GM18858 (cell line): ENCODE measurements around the gene TFAM.

Experiments
- ATAC-seq: cut with Tn5 transposase; IDR thresholded peaks from one replicate; pipeline ENCODE4 v1.9.1; 2021; ENCODE audit not compliant: unreplicated experiment

The TFAM gene

GRCh38 chr10:58433066-58433465 lies 47.9 kb downstream of the TFAM start:
- ATAC-seq, result no peak

- no peak for ATAC-seq
Measured at GRCh38 chr10:58433571-58433970, 48.4 kb downstream of the TFAM start.

GRCh38 chr10:58435297-58435985 lies 50.2 kb downstream of the TFAM start:
- no peak for ATAC-seq

- ATAC-seq, result no peak
Measured at GRCh38 chr10:58436071-58436470, 50.9 kb downstream of the TFAM start.

GRCh38 chr10:58438340-58438871 lies 53.2 kb downstream of the TFAM start:
- ATAC-seq, result no peak

GRCh38 chr10:58438986-58439385 lies 53.8 kb downstream of the TFAM start:
- ATAC-seq, result no peak

- ATAC-seq, result no peak
Measured at GRCh38 chr10:58439632-58440364, 54.6 kb downstream of the TFAM start.

- ATAC-seq, result no peak
Measured at GRCh38 chr10:58440484-58440883, 55.3 kb downstream of the TFAM start.

GRCh38 chr10:58444321-58444720 lies 59.1 kb downstream of the TFAM start:
- ATAC-seq, result no peak

- no peak for ATAC-seq
Measured at GRCh38 chr10:58444876-58445275, 59.7 kb downstream of the TFAM start.

GRCh38 chr10:58448121-58448935 lies 63.1 kb downstream of the TFAM start:
- ATAC-seq, result no peak
